HG03196 (cell line): Measurements from ENCODE around the gene FAM222A.

ENCODE experiments used
- ATAC-seq: cut with Tn5 transposase; IDR thresholded peaks from one replicate; pipeline ENCODE4 v1.9.1; 2021; ENCODE audit not compliant: unreplicated experiment

The FAM222A gene

GRCh38 chr12:109758426-109759420 is 45.1 kb downstream of the FAM222A start:
- ATAC-seq, result no peak

- ATAC-seq, result no peak
Observed at GRCh38 chr12:109759595-109759994, 46.0 kb downstream of the FAM222A start.

GRCh38 chr12:109760031-109760929 is 46.7 kb downstream of the FAM222A start:
- ATAC-seq, result no peak

GRCh38 chr12:109760930-109761921 is 47.6 kb downstream of the FAM222A start:
- ATAC-seq, result no peak

- ATAC-seq, result no peak
Observed at GRCh38 chr12:109762071-109762672, 48.5 kb downstream of the FAM222A start.

- ATAC-seq, result no peak
Observed at GRCh38 chr12:109762673-109763191, 49.1 kb downstream of the FAM222A start.

- ATAC-seq, result no peak
Observed at GRCh38 chr12:109763201-109763841, 49.7 kb downstream of the FAM222A start.

- ATAC-seq, result no peak
Observed at GRCh38 chr12:109764123-109764522, 50.5 kb downstream of the FAM222A start.

GRCh38 chr12:109764776-109765445 is 51.3 kb downstream of the FAM222A start:
- no peak for ATAC-seq

GRCh38 chr12:109765446-109765810 is 51.8 kb downstream of the FAM222A start:
- ATAC-seq, result no peak

- ATAC-seq, result no peak
Observed at GRCh38 chr12:109766251-109766778, 52.7 kb downstream of the FAM222A start.

- ATAC-seq, result no peak
Observed at GRCh38 chr12:109767456-109767855, 53.8 kb downstream of the FAM222A start.

- ATAC-seq, result no peak
Observed at GRCh38 chr12:109767991-109768900, 54.6 kb downstream of the FAM222A start.

- ATAC-seq, result no peak
Observed at GRCh38 chr12:109768901-109769670, 55.5 kb downstream of the FAM222A start.

GRCh38 chr12:109770104-109770860 is 56.7 kb downstream of the FAM222A start:
- ATAC-seq, result no peak
